ENCODE data around the gene HPD. TPM values are rescaled to one million over a fixed set of nuclear protein-coding genes. Genes with fewer than 3 reads are reported as not detected.

The HPD gene
- total RNA-seq, 1 donor from 2014 or later, result 0.16 TPM

- no peak for TF ChIP-seq CTCF (IDR thresholded peaks at IDR 0.05; ENCODE audit: unreplicated experiment)
- Mint-ChIP-seq H3K4me1 (no peaks in the 10 kb centered on the region), H3K27me3 (ENCODE audit: low read depth) (no peaks in the 10 kb centered on the region), H3K9me3 (no peaks in the 10 kb centered on the region), H3K36me3 (peaks cover 45% of the 10 kb centered on the region), H3K27ac (no peak overlapping the region), H3K4me3 (no peak overlapping the region)
- DNase-seq (ENCODE audit: low spot score in 2 of 2, unreplicated experiment in 2 of 2), result no peak
Observed at GRCh38 chr12:121828826-121829225, 29.8 kb downstream of the HPD start.

- TF ChIP-seq CTCF (IDR thresholded peaks at IDR 0.05; ENCODE audit: unreplicated experiment), result no peak
- Mint-ChIP-seq H3K27ac (no peak overlapping the region), H3K4me3 (no peak overlapping the region), H3K27me3 (ENCODE audit: low read depth) (no peaks in the 10 kb centered on the region), H3K9me3 (no peaks in the 10 kb centered on the region), H3K36me3 (peaks cover 45% of the 10 kb centered on the region), H3K4me1 (no peaks in the 10 kb centered on the region)
- no peak for DNase-seq (ENCODE audit: low spot score in 2 of 2, unreplicated experiment in 2 of 2)
Observed at GRCh38 chr12:121828306-121828705, 30.4 kb downstream of the HPD start.

GRCh38 chr12:121827351-121828099 is 31.1 kb downstream of the HPD start:
- H3K27ac Mint-ChIP-seq, result no peak overlapping the region
- no peak for TF ChIP-seq CTCF (IDR thresholded peaks at IDR 0.05; ENCODE audit: unreplicated experiment)

GRCh38 chr12:121826318-121827150 is 32.1 kb downstream of the HPD start:
- no peak for DNase-seq (ENCODE audit: low spot score in 2 of 2, unreplicated experiment in 2 of 2)
- no peaks in the 10 kb centered on the region for H3K4me1 Mint-ChIP-seq
- no peak overlapping the region for H3K27ac Mint-ChIP-seq
- H3K4me3 Mint-ChIP-seq, result no peak overlapping the region
- no peaks in the 10 kb centered on the region for H3K9me3 Mint-ChIP-seq
- TF ChIP-seq CTCF (IDR thresholded peaks at IDR 0.05; ENCODE audit: unreplicated experiment), result no peak
- H3K27me3 Mint-ChIP-seq (ENCODE audit: low read depth), result no peaks in the 10 kb centered on the region
- H3K36me3 Mint-ChIP-seq, result peaks cover 36% of the 10 kb centered on the region

More at GRCh38 chr12:121827351-121828099, 31.1 kb downstream of the HPD start:
- no peak for DNase-seq (ENCODE audit: low spot score in 2 of 2, unreplicated experiment in 2 of 2)
- H3K4me3 Mint-ChIP-seq, result no peak overlapping the region
- no peaks in the 10 kb centered on the region for H3K4me1 Mint-ChIP-seq
- no peaks in the 10 kb centered on the region for H3K9me3 Mint-ChIP-seq
- peaks cover 44% of the 10 kb centered on the region for H3K36me3 Mint-ChIP-seq
- H3K27me3 Mint-ChIP-seq (ENCODE audit: low read depth), result no peaks in the 10 kb centered on the region

- H3K4me1 Mint-ChIP-seq, result no peaks in the 10 kb centered on the region
- no peaks in the 10 kb centered on the region for H3K9me3 Mint-ChIP-seq
- no peak overlapping the region for H3K27ac Mint-ChIP-seq
- H3K4me3 Mint-ChIP-seq, result no peak overlapping the region
- peaks cover 34% of the 10 kb centered on the region for H3K36me3 Mint-ChIP-seq
- H3K27me3 Mint-ChIP-seq (ENCODE audit: low read depth), result no peaks in the 10 kb centered on the region
- no peak for TF ChIP-seq CTCF (IDR thresholded peaks at IDR 0.05; ENCODE audit: unreplicated experiment)
- no peak for DNase-seq (ENCODE audit: low spot score in 2 of 2, unreplicated experiment in 2 of 2)
Observed at GRCh38 chr12:121825041-121825523, 33.6 kb downstream of the HPD start.
